ENCODE results near the gene PRDM16. TPM values are rescaled to one million over a fixed set of nuclear protein-coding genes. Genes with fewer than 3 reads are reported as not detected.
A peak's percentile ranks its signal among the peaks of the same experiment; 100 is the strongest.

The PRDM16 gene
- polyA plus RNA-seq, 2 of the 4 experiments (the other 2 are of a cell fraction), result 0.03 to 0.35 TPM

- ATAC-seq (no peak), FAIRE-seq (no peak)
- WGBS (ENCODE audit: missing lambda C conversion rate), result 11% methylated on average over 7 of the region's 30 CpGs
Observed at GRCh38 chr1:3411806-3412205, 342.8 kb downstream of the PRDM16 start.

DNA sequence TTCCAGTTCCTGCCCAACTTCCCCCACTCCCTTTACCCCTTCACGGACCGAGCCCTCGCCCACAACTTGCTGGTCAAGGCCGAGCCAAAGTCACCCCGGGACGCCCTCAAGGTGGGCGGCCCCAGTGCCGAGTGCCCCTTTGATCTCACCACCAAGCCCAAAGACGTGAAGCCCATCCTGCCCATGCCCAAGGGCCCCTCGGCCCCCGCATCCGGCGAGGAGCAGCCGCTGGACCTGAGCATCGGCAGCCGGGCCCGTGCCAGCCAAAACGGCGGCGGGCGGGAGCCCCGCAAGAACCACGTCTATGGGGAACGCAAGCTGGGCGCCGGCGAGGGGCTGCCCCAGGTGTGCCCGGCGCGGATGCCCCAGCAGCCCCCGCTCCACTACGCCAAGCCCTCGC lies 343.4 kb downstream of the PRDM16 start:
- Histone ChIP-seq H3K27ac (no peak overlapping the region), H3K4me2 (no peak overlapping the region), H3K4me3 (no peak overlapping the region), H3K4me1 (no peaks in the 10 kb centered on the region), H3K9me3 (0 out of 3 replicates have a peak, but pooled peaks cover 2% of the 10 kb centered on the region)
- ChIA-PET POLR2A (no interaction called here), CTCF (interaction anchor here (0.8 to 1.4 kb wide), 3 partner anchors 13 to 400 kb away, joined by 3 read pairs; no protein-coding TSS in a partner anchor)
- FAIRE-seq (no peak), ATAC-seq (no peak), DNase-seq (ENCODE audit: low read depth in 1 of 2, low spot score in 1 of 2) (no peak)
- 33% methylated on average over 7 of the region's 33 CpGs for WGBS (ENCODE audit: missing lambda C conversion rate)
- TF ChIP-seq RCOR1 (IDR thresholded peaks at IDR 0.05; ENCODE audit: low read depth, low read length) (no peak), MAFK (IDR thresholded peaks at IDR 0.05; ENCODE audit: partially characterized antibody) (no peak), ELK1 (IDR thresholded peaks at IDR 0.05; ENCODE audit: low read depth, low read length) (no peak), HOXB5 (CRISPR knock-in tag; IDR thresholded peaks at IDR 0.05) (no peak), HOXB13 (CRISPR knock-in tag; IDR thresholded peaks at IDR 0.05; ENCODE audit: low read depth) (no peak)

More at GRCh38 chr1:3411806-3412205, 342.8 kb downstream of the PRDM16 start:
- no peak overlapping the region for H3K4me3 ChIP-seq
- no peaks in the 10 kb centered on the region for H3K4me1 ChIP-seq
- 0 out of 3 replicates have a peak, but pooled peaks cover under 1% of the 10 kb centered on the region for H3K9me3 ChIP-seq
- no peak overlapping the region for H3K4me2 ChIP-seq
- ChIA-PET CTCF (interaction anchor here (1.0 to 1.4 kb wide), 2 partner anchors 399 to 400 kb away, joined by 3 read pairs; no protein-coding TSS in a partner anchor), POLR2A (no interaction called here)
- DNase-seq (ENCODE audit: low read depth in 1 of 2, low spot score in 1 of 2), result no peak
- no peak for TF ChIP-seq TP53 (CRISPR knock-in tag; IDR thresholded peaks at IDR 0.05)
- no peak for TF ChIP-seq NR3C1 (IDR thresholded peaks at IDR 0.05)
- no peak for TF ChIP-seq RFX5 (IDR thresholded peaks at IDR 0.05)
- TF ChIP-seq MAZ (IDR thresholded peaks at IDR 0.05; ENCODE audit: borderline replicate concordance, low read depth, low read length), result no peak
- no peak for TF ChIP-seq MAFK (IDR thresholded peaks at IDR 0.05; ENCODE audit: partially characterized antibody)
- no peak overlapping the region for H3K27ac ChIP-seq

DNA sequence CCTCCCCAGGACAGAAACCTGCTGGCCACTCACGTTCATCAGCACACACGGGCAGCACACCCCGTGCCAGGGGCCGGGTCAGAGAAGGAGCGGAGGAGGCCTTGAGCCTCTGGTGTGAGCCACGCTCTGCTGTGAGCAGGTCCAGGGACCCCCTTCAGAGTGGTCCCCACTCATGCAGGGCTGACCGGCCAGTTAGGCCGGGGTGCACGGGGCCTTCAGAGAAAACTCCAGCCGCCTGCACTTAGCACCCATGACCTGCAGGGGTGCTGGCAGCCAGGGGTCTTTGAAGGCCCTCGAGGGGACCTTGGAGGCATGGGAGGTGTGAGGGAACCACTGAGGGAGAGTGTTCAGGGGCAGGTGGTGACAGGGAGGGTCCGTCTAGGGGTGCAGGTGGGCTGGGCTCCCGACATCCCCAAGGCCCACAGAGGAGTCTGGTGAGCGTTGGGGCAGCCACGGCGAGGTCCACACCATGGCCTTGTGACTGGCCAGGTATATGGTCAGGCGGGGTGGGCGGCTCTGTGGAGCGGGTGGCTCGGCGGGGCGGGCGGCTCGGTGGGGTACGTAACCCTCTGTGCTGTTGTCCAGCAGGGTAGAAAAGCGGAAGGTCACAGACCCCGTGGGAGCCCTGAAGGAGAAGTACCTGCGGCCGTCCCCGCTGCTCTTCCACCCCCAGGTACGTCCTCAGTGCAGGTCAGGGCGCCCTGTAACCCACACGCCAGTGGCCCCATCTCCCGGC lies 345.1 kb downstream of the PRDM16 start:
- FAIRE-seq, result no peak

More for the DNA sequence above, 345.1 kb downstream of the PRDM16 start:
- no peak for DNase-seq (ENCODE audit: low read depth in 1 of 2, low spot score in 1 of 2)
- H3K4me3 ChIP-seq, result no peak overlapping the region
- ChIA-PET CTCF (no interaction called here), POLR2A (no interaction called here)
- TF ChIP-seq EHMT2 (IDR thresholded peaks at IDR 0.05; ENCODE audit: low read depth), result no peak
- no peak for TF ChIP-seq RARB (CRISPR knock-in tag; IDR thresholded peaks at IDR 0.05)
- no peak for TF ChIP-seq ELK1 (IDR thresholded peaks at IDR 0.05; ENCODE audit: low read depth, low read length)
- no peak for TF ChIP-seq POLR2A (IDR thresholded peaks at IDR 0.05; ENCODE audit: low read length)
- TF ChIP-seq FOSL2 (IDR thresholded peaks at IDR 0.05), result no peak
- no peak for TF ChIP-seq FOSL2 (CRISPR knock-in tag; IDR thresholded peaks at IDR 0.05)
- TF ChIP-seq CHD2 (IDR thresholded peaks at IDR 0.05; ENCODE audit: low read length, partially characterized antibody), result no peak
- no peak for TF ChIP-seq BHLHE40 (IDR thresholded peaks at IDR 0.05; ENCODE audit: low read depth, low read length)
- no peak for TF ChIP-seq CBX8 (IDR thresholded peaks at IDR 0.05)
- TF ChIP-seq HMGXB4 (CRISPR knock-in tag; IDR thresholded peaks at IDR 0.05; ENCODE audit: borderline replicate concordance), result no peak
- no peak for TF ChIP-seq HOXB13 (CRISPR knock-in tag; IDR thresholded peaks at IDR 0.05; ENCODE audit: low read depth)
- peaks cover 2% of the 10 kb centered on the region; the same call in 1 of the 3 replicates for H3K4me1 ChIP-seq
- 58% methylated on average over 5 of the region's 34 CpGs for WGBS (ENCODE audit: missing lambda C conversion rate)
- no peak overlapping the region for H3K27ac ChIP-seq
- H3K4me2 ChIP-seq, result no peak overlapping the region
- H3K9me3 ChIP-seq, result 0 out of 3 replicates have a peak, but pooled peaks cover 2% of the 10 kb centered on the region
- peak in 1 of 2 experiments; percentile 16; a peak in 1 of 6 replicates for ATAC-seq

All from A549 (cell line).